Measurements from ENCODE around the gene IMMT.

The IMMT gene

DNA sequence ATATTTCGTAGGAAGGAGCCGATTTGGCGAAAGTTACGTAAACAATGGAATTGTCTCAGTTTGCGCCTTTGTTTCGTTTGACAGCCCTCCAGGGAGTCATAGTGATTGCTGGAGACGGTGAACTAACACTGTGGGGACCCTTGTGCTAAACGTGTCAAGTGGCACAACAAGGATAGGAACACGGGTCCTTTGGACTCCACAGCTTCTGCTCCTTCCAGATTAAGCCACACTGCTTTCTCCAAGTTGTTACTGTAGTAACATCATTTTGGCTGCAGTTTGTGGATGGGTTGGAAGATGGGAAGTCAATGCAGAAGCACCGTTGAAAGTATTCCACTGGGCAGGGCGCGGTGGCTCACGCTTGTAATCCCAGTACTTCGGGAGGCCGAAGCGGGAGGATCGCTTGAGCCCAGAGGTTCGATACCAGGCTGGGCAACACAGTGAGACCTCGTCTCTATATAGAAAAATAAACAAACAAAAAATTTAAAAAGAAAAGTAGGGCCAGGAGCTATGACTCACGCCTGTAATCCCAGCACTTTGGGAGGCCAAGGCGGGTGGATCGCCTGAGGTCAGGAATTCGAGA is 636 bp upstream of the IMMT start:
- no peak for DNase-seq

DNA sequence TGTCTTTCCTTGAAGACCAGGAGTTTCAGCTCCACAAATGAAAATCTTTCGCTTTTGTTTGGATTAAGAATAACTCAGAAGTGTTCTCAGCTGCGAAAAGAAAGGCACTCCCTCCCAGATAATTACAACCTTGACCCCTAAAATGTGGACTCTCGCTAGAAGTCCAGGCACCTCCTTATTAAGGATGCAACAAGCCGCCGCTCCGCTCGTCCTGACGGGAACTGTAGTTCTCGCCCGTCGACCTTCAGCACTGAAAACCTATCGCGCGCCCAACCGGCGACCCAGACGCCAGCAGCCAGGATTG is 559 bp downstream of the IMMT start:
- DNase-seq = no peak

GRCh38 chr2:86193901-86194567 is 1.2 kb downstream of the IMMT start:
- no peak for DNase-seq

DNA sequence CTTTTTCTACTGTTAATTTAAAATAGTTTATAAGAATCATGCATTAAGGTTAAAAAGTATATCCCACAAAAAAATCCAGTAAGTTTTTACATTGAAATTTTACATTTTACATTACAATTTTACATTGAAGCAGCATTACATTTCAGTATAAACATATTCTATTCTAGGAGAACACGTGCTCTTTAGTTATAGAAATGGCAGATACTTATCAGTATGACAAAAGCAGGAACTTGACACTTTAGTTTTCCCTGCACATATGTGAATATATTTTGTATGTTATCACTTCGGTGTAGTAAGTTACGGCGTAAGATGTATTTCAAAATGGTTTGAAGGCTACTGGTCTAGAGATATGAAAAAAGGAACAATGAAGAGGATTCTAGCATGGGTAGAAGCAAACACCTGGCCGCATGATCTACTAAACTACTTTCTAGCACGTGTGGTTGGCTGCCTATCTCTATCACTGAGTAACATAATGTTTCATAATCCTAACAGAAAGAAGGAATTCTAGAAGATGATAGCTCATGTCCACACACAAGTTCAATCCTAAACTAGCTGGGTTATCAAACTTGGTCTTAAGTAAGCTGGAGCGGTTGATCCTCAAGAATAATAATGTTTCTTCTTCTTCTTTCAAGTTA is 5.4 kb downstream of the IMMT start:
- no peak for DNase-seq

DNA sequence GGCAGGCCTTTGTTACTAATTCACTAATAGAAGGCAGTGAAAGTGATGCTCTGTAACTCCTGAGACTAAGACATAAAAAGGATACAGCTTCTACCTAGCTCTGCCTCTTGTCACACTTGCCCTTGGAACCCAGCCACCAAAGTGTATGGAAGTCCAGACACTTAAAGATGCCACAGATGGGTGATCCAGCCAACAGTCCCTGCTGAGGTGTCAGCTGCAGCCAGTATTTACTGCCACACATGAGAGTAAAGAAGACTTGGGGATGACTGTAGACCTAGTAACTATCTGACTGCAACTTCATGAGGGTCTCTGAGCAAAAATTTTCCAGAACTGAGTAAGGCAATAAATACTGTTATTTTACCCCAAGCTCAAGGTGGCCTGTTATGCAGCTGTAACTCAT is 8.8 kb downstream of the IMMT start:
- peak; percentile 42 for DNase-seq

DNA sequence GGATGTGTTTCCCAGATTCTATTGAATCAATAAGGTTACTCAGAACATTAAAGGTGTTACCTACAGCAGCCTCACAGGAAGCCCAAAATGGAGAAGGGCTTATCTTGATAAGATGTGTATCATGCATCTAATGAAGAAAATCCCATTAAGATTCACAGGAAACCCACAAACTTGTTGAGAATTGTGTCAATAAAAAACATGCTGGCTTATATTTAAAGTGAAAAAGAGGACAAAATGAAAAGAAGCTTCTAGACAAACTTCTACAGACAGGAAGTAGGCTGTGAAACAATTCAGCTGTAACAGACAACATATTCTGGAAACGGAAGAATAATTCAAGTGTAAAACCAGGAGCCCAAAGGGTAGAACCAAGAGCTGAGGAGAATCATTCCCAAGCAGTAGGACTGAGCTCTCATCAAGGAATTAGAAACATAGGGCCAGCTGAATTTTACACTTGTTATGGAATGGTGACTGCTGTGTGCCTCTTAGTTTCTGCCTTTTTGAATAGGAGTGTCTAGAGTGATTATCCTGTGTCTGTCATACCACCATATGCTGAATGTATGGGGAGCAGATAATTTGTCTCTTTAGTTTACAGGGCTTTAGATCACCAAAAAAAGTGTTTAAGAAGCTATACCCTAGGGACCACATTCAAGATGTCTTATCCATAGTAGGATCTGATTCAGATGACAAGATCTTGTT is 9.6 kb downstream of the IMMT start:
- DNase-seq = peak; percentile 29

DNA sequence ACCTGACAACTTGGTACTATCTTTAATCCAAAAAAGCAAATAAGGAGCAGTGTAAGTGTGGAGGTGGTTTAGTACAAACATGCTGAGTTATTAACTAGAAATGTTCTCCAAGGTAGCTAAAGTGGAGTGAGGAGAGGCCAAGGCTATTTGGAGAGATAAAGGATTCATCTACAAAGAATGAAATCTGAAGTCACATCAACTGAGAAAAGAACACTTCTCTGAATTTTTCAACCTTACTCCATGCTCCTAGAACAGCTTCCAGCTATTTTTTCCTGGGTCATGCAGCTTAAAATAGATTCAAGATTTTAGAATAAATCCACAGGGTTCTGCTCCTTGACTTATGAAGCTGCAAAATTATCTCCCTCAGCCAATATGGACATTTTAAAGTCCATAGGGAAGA is 18.7 kb downstream of the IMMT start:
- no peak for DNase-seq

DNA sequence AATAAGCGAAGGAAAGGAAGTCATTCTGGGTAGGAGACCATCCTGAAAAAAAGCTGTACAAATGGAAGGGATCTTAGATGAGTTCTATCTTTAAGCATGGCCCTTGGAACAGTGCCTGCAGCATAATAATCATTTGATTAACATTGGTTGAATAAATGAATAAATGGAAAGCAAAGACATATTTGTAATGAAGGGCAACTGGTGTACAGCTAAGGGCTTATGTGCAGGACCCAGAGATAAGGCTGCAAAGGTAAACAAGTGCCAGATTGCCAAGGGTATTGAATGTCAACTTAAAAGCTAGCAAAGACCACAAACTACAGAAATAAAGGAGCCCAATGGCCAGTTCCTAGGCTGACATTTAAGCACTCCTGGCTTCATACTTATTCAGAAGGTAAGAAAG is 19.4 kb downstream of the IMMT start:
- peak; percentile 23 for DNase-seq

DNA sequence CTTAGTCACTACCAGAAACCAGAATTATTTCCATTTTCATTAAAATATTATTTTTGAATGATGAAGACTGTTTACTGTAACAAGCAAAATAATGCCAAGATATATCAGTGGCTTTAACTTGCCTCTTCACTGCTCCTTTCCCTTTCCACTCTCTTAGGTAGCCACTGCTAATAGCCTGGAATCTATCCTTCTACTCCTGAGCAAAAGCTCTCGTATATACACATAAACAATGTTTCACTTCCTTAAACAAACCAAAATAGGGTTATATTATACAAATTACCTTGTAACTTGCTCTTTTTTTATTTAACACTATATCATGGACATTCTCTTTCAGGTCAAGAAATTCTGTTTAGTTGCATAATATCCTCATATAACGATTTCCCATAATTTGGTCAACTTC is 20.8 kb downstream of the IMMT start:
- no peak for DNase-seq

DNA sequence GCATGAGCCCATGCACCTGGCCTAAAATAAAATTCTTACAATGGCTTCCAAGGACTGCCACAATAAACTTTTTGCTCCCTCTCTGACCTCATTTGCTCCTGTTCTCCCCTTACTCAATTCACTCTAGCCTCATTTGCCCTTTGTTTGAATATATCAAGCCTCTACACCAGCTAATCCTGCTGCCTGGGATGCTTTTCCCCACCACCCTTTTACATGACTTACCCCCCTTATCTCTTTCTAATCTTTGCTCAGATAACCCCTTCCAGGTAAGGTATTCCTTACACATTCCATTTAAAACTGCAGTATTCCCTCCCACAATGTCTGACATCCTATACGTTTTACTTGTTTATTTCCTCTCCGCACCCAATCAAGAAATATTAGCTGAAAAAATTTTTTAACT is 22.7 kb downstream of the IMMT start:
- no peak for DNase-seq

- DNase-seq = no peak
Observed at GRCh38 chr2:86171295-86171694, 24.0 kb downstream of the IMMT start.

DNA sequence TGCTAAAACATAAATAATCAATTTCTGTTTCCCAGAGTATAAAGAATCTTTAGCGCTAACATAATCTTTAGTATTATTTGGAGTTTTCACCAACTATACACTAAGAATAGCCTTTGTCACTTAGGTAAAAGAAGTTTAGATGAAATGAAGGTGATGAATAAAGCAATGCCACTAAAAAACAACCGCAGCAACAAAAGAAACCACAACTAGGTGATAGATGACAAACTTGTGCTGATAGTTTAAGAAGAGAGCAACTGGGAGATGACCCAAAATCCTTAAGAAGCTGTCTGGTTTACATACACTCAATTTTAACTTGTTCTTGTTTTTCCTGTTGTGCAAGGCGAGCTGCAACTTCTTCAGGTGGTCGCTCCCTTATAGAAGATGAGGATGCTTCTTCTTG is 24.8 kb downstream of the IMMT start:
- no peak for DNase-seq

DNA sequence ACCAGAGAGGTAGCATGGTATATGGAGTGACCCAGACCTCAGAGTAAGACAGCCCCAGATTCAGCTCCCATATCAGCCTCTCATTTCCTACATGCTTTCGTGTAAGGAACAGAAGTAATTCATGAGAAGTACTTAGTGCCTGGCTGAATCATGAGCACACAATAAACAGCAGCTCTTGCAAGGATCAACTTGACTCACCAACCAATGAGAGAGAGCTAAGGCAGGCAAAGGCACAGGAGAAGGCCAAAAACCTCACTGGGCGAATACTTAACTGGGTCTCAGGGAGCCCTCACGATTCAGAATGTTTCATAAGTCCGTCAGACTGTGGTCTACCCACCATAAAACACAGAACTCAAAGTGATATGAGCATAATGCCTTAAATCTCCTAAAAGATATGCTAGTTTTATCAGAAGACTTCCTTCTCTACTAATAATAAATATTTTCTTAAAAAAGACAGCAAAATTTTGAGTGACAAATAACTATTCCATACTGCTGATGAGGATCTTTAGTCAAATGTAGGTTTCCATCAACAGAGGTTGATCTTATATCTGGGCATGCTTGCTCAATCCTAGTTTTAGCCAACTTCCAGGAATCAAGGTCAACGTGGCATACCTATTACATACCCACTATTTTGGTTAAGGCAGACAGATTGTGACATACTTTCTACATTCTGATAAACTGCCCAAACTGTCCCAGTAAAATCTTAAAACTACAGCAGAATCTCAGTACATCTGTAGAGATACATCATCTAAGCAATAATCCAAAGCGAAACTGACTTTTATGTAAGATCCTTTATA is 34.9 kb downstream of the IMMT start:
- no peak for DNase-seq

GRCh38 chr2:86158286-86158685 is 37.0 kb downstream of the IMMT start:
- DNase-seq = no peak

- no peak for DNase-seq
Observed at GRCh38 chr2:86157009-86157556, 38.2 kb downstream of the IMMT start.

DNA sequence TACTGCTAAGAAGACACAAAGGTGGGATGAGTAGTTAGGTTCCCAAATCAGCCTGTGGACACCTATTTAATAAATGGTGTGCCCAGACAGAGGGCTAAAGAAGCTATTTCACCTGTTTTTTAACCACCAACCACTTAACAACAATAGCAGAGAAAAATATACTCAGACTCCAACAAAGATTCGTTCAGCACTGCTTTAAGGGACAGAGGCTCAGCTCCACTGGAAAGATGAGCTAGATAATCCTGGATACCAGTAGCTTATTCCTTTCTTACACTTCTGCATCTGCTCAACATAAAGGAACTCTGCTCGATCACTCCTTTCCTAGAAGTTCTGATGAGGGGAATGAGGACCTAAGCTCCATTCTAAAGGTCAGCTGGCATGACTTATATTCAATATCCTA is 44.8 kb downstream of the IMMT start:
- DNase-seq = no peak

- no peak for DNase-seq
Observed at GRCh38 chr2:86147793-86148192, 47.5 kb downstream of the IMMT start.

- DNase-seq = no peak
Observed at GRCh38 chr2:86143926-86144685, 51.2 kb downstream of the IMMT start.

DNA sequence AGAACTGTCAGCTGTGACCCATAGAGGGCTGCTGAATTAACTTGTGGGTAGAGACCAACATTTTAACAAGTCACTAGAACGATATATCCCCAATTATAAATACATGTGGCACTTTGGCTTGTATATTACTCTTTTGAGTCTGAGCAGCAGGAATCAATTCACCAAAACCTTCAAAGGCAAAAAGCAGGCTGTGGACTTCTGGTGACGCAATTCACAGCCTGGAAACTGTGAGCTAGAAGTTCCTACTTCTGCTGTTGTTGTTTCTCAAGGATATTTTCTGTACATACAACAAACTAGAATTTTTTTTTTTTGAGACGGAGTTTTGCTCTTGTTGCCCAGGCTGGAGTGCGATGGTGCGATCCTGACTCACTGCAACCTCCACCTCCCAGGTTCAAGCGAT is 52.0 kb downstream of the IMMT start:
- no peak for DNase-seq

- DNase-seq = no peak
Observed at GRCh38 chr2:86142436-86143257, 52.6 kb downstream of the IMMT start.

GRCh38 chr2:86140969-86141392 is 54.3 kb downstream of the IMMT start:
- no peak for DNase-seq
